GM12872 (cell line): Measurements from ENCODE around the gene TRIM39.

Experiments used
- CTCF ChIP-seq: IDR thresholded peaks from 3 replicates; pipeline ENCODE4 v1.5.1; 2011; ENCODE audit warnings: low read depth, mild to moderate bottlenecking, low read length, moderate library complexity; ENCODE audit not compliant: insufficient read depth

TRIM39 gene

GRCh38 chr6:30331981-30332380 is 5.3 kb downstream of the TRIM39 start:
- TF ChIP-seq CTCF: no peak

GRCh38 chr6:30334075-30334783 is 7.5 kb downstream of the TRIM39 start:
- no peak for TF ChIP-seq CTCF

GRCh38 chr6:30340589-30341054 is 13.9 kb downstream of the TRIM39 start:
- no peak for TF ChIP-seq CTCF

GRCh38 chr6:30341218-30341617 is 14.5 kb downstream of the TRIM39 start:
- TF ChIP-seq CTCF: no peak

GRCh38 chr6:30341728-30342127 is 15.0 kb downstream of the TRIM39 start:
- TF ChIP-seq CTCF: no peak

- TF ChIP-seq CTCF: no peak
These were observed 17.6 kb downstream of the TRIM39 start for GRCh38 chr6:30344191-30344867.

- TF ChIP-seq CTCF: no peak
These were observed 18.3 kb downstream of the TRIM39 start, which contains the start of gene RPP21 for GRCh38 chr6:30344868-30345671. RPP21 (plus strand) TSS chr6:30345156; CDS start chr6:30345172, 16 bp downstream.
